ENCODE data around the gene RNGTT.

DNA sequence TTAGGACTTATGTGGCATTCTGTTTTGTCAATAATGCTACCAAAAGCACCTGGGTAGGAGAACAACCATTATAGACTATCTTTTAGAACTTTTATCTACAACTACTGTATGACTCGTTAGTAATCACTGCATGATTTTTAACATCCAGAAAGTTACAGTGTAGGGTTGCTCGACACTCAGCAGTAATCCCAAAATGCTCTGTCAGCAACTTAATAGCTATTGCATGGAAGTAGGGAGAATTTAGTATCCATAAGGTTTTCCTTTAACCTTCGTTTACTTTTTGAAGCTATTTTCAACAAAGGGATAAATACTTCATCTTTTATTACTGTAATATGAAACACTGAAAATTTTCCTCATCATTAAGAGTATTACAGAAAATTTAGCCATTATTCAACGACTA is 309.5 kb downstream of the RNGTT start:
- TF ChIP-seq POLR2A (IDR thresholded peaks at IDR 0.05; ENCODE audit: low read depth, low read length): no peak
- TF ChIP-seq POLR2AphosphoS5 (IDR thresholded peaks at IDR 0.05; ENCODE audit: low read depth, low read length): no peak
- TF ChIP-seq TAF1 (IDR thresholded peaks at IDR 0.05; ENCODE audit: low read depth, low read length): no peak

Data from GM12891 (cell line).